ENCODE results near the gene DUS4L. TPM values are rescaled to one million over a fixed set of nuclear protein-coding genes. Genes with fewer than 3 reads are reported as not detected.

Gene DUS4L
- total RNA-seq, 1 donor from 2014 or later: 9.6 TPM

- intact Hi-C loops (cut with micrococcal nuclease): loop anchor here (1.0 to 5.0 kb wide), 10 partner anchors 17 to 947 kb away; partner anchors contain the start of genes COG5, DLD, DUS4L and PNPLA8
Measured at GRCh38 chr7:107579885-107580715, 16.3 kb downstream of the DUS4L start, which contains the start of gene BCAP29. BCAP29 (plus strand) TSS chr7:107580246; CDS start chr7:107580773, 527 bp downstream.

GRCh38 chr7:107580716-107581383 is 17.1 kb downstream of the DUS4L start:
- intact Hi-C loops (cut with micrococcal nuclease): loop anchor here (1.0 to 5.0 kb wide), 10 partner anchors 18 to 946 kb away; partner anchors contain the start of genes COG5, DLD, DUS4L and PNPLA8

GRCh38 chr7:107581387-107582013 is 17.7 kb downstream of the DUS4L start:
- intact Hi-C loops (cut with micrococcal nuclease): loop anchor here (2.0 to 5.0 kb wide), 6 partner anchors 33 to 946 kb away; partner anchors contain the start of genes DLD and PNPLA8

DNA sequence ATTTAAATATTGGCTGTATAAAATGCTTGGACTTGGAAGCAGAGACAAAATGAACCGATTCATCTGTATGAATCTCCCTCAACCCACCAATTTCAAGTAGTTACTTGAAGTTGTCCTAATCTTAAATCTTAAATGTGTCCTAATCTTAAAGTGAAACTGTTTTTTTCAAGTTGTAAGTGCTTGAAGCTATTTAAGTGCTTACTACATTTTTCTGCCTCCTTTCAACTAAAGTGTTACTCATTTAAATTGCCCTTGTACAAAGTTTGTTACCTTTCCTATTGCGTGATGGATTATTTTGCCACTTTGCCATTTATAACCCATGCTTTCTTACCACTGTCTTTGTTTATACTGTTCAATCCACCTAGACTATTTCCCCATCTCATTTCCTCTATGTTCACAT is 19.1 kb downstream of the DUS4L start:
- intact Hi-C loops (cut with micrococcal nuclease): loop anchor here (5.0 kb wide), 5 partner anchors 121 to 944 kb away; partner anchors contain the start of genes DLD and PNPLA8

GRCh38 chr7:107584716-107585115 is 20.9 kb downstream of the DUS4L start:
- intact Hi-C loops (cut with micrococcal nuclease): loop anchor here (5.0 kb wide), 5 partner anchors 122 to 943 kb away; partner anchors contain the start of genes DLD and PNPLA8

GRCh38 chr7:107588529-107589130 is 24.9 kb downstream of the DUS4L start:
- intact Hi-C loops (cut with micrococcal nuclease): no loop called here

DNA sequence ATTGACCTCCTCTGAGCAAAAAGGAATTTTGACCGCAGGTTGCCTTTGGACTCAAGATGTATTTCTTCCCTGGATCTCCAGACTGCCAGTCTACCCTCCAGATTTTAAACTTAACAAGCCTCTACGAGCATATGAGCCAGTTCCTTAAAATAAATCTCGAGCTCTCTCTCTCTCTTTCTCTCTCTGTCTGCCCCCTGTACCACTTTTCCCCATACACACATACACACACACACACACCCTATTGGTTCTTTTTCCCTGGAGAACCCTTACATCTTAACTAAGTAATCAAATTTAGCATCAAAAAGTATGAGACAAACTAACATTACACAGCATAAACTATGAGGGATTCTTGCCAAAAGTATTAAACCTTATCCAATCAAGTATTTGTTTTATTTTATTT is 27.6 kb downstream of the DUS4L start:
- intact Hi-C loops (cut with micrococcal nuclease): no loop called here

DNA sequence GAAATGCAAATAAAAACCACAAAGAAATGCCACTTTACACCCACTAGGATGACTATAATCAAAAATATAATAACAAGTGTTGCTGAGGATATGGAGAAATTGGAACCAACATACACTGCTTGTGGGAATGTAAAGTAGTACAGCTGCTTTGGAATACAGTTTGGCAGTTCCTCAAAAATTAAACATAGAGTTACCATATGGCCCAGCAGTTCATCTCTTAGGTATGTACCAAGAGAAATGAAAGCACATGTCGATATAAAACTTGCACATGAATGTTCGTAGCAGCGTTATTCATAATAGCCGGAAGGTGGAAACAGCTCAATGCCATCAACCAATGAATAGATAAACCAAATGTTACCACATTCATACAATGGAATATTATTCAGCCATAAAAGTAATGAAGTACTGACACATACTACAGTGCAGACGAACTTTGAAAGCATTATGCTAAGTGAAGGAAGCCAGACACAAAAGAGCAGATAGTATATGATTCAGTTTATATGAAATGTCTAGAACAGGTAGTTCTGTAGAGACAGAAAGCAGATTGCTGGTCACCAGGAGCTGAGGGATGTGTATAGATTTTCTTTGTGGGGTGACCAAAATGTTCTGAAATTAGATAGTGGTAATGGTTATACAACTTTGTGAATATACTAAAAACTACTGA is 28.7 kb downstream of the DUS4L start:
- intact Hi-C loops (cut with micrococcal nuclease): no loop called here

- intact Hi-C loops (cut with micrococcal nuclease): no loop called here
Measured at GRCh38 chr7:107593025-107593410, 29.2 kb downstream of the DUS4L start.

GRCh38 chr7:107594961-107595737 is 31.4 kb downstream of the DUS4L start:
- intact Hi-C loops (cut with micrococcal nuclease): no loop called here

DNA sequence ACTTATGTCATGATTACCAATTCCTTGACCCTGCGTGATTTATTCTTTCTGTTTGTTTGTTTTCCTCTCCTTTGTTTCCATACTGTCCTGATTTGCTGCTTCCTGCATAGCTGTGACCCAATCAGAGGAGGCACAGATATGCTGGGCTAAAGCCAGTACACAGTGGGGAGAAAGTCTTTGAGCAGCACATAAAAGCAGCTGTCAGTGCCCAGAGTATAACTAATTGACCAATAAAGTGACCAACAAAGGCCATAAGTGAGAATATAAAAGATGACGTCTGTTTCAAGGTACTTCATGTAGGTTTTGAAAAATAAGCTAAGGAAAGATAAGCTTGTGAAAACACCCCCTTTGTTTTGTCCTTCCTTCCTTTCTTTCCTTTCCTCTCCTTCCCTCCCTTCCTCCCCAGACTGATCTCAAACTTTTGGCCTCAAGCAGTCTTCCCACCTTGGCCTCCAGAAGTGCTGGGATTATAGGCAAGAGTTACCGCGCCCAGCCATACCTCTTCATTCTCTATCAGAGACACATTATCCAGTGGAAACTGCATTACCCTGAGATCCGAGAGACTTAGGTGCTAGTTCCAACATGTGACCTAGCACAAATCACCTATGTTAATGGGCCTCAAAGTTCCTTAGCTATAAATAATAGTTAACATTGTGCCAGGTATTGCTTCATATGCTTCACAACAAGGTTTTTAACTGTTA is 33.3 kb downstream of the DUS4L start:
- intact Hi-C loops (cut with micrococcal nuclease): no loop called here

GRCh38 chr7:107597582-107597916 is 33.8 kb downstream of the DUS4L start:
- intact Hi-C loops (cut with micrococcal nuclease): no loop called here

- intact Hi-C loops (cut with micrococcal nuclease): no loop called here
Measured at GRCh38 chr7:107597953-107598352, 34.2 kb downstream of the DUS4L start.

DNA sequence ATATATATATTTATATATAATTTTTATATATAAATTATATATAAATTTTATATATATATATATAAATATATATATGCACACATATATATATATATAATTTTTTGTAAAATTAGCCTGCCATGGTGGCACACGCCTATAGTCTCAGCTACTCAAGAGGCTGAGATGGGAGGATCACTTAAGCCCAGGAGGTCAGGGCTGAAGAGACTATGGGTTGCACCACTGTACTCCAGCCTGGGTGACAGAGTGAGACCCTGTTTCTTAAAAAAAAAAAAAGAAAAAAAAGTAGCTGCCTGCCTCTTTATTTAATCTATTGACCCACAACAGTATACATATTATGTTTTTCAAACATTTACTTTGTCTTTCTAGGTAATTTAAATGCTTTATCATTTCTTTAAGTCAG is 35.5 kb downstream of the DUS4L start:
- intact Hi-C loops (cut with micrococcal nuclease): no loop called here

- intact Hi-C loops (cut with micrococcal nuclease): no loop called here
Measured at GRCh38 chr7:107600816-107601215, 37.0 kb downstream of the DUS4L start.

- intact Hi-C loops (cut with micrococcal nuclease): no loop called here
Measured at GRCh38 chr7:107605218-107605815, 41.5 kb downstream of the DUS4L start.

DNA sequence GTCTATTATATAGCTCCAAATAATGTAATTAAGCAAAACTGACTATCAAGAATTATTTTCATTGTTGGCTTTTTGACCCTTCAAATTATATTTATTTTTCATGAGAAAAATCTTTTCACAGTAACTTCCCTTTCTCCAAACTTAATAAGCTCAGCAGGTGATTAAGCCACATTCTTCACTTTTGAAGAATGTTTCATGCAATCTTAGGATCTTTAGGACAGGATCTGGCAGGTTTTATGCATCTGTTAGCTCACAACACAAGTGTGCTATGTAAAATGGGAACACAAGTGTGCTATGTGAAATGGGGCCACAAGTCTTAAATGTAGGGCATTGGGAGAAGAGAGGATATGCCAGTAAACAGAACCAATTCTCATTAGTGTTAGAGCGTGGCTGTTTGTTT is 42.5 kb downstream of the DUS4L start:
- intact Hi-C loops (cut with micrococcal nuclease): no loop called here

DNA sequence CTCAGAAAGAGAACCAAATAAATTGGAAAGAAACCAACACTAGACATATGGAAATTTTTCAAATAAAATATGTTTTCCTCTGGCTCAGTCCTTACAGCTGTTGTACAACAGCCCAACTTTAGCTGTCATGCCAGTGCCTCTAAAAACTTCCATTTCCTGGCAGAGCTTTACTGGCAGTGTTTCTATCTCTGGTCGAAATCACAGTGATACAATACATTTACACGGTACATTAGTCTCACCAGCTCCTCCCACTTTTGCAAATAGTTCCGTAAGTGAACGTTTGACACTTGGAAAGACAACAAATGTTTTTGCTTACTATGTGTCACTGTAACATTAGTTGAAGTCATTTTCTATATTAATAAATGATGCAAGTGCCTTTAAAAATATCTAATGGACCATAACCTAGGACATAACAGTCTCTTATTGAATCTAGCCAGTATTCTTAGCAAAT is 46.1 kb downstream of the DUS4L start:
- intact Hi-C loops (cut with micrococcal nuclease): no loop called here

DNA sequence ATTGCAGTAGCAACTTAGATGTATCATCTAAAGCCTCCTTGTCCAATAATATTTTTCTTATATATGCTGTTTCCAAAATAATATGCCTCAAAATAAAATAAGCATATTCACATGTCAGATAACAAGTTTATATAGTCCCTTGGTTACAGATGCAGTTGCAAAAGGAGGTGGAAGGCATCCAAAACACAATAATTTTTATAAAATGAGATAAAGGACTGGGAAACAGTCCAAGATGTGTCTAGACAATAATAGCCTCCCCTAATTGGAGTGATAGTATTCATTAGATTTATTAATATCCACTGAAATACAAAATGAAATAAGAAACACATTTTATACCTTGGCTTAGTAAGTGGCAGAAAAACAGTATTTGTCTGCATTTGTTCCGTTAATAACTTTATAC is 46.6 kb downstream of the DUS4L start:
- intact Hi-C loops (cut with micrococcal nuclease): no loop called here
